ENCODE measurements around the gene FEN1.

FEN1 gene

DNA sequence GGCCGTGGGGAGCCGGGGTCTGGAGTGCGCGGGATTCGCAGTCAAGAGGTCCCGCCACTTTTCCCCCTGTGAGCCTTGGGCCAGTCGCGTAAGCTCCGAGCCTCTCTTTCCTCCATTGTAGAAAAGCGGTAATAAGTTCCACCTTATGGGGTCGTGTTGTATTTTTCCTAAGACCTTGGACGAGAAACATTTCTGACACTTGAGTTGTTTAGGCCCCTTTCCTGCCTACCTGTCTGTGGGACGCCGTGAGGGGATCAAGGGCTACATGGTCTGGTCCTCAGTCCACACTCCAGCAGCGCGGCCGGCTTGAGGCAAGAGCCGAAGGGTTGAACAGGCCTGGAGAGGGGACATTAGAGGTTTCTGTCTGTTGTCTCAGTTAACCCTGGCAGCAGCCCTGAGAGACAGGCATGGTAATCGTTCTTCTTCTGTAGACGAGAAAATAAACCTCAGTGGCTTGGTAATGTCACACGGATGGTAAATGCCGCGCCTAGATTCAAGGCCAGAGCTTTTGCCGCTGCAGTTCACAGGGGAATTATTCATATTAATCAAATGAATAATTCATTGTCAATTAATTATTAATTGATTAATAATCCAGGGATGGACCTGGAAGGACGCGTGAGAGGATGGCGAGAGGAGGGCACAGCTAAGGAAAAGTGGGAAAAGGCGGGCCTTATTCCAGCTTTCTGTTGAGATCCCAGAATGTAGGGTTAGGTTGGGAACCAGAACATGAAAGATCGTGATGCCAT, 545 bp downstream of the FEN1 start:
- DNase-seq (ENCODE audit: low spot score) = no peak
- peak; percentile 33 for ATAC-seq (ENCODE audit: low read depth)
- H3K36me3 ChIP-seq (ENCODE audit: low read depth) = peaks cover 65% of the 10 kb centered on the region
- peaks cover 10% of the 10 kb centered on the region for H3K4me1 ChIP-seq (ENCODE audit: insufficient read depth, poor library complexity, severe bottlenecking)
- H3K9me3 ChIP-seq (ENCODE audit: severe bottlenecking) = no peaks in the 10 kb centered on the region
- TF ChIP-seq, protein P1, sequence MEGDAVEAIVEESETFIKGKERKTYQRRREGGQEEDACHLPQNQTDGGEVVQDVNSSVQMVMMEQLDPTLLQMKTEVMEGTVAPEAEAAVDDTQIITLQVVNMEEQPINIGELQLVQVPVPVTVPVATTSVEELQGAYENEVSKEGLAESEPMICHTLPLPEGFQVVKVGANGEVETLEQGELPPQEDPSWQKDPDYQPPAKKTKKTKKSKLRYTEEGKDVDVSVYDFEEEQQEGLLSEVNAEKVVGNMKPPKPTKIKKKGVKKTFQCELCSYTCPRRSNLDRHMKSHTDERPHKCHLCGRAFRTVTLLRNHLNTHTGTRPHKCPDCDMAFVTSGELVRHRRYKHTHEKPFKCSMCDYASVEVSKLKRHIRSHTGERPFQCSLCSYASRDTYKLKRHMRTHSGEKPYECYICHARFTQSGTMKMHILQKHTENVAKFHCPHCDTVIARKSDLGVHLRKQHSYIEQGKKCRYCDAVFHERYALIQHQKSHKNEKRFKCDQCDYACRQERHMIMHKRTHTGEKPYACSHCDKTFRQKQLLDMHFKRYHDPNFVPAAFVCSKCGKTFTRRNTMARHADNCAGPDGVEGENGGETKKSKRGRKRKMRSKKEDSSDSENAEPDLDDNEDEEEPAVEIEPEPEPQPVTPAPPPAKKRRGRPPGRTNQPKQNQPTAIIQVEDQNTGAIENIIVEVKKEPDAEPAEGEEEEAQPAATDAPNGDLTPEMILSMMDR (IDR thresholded peaks at IDR 0.05; ENCODE audit: poor library complexity, severe bottlenecking) = no peak
- H3K27me3 ChIP-seq (ENCODE audit: insufficient read depth, poor library complexity, severe bottlenecking) = no peaks in the 10 kb centered on the region
- H3K27ac ChIP-seq (ENCODE audit: poor library complexity, severe bottlenecking) = peak overlapping the region; percentile 79
- peak overlapping the region; percentile 66 for H3K4me3 ChIP-seq (ENCODE audit: severe bottlenecking)

DNA sequence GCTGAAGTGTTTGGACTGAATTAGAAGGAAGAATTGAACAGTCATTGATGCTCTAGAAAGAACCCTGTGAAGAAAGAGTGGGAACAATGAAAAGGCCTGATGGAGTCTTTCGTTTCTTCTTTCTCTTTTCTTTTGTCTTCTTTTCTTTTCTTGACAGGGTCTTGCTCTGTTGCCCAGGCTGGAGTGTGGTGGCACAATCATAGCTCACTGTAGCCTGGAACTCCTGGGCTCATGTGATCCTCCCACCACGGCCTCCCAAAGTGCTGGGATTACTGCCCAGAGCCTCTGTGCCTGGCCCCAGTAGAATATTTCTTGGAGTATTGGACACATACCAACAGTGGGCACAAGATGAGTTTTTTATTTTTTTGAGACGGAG, 1.1 kb downstream of the FEN1 start:
- H3K4me1 ChIP-seq (ENCODE audit: insufficient read depth, poor library complexity, severe bottlenecking) = peaks cover 10% of the 10 kb centered on the region
- no peak for DNase-seq (ENCODE audit: low spot score)
- H3K27me3 ChIP-seq (ENCODE audit: insufficient read depth, poor library complexity, severe bottlenecking) = no peaks in the 10 kb centered on the region
- H3K36me3 ChIP-seq (ENCODE audit: low read depth) = peaks cover 65% of the 10 kb centered on the region
- no peaks in the 10 kb centered on the region for H3K9me3 ChIP-seq (ENCODE audit: severe bottlenecking)
- no peak for ATAC-seq (ENCODE audit: low read depth)
- peak overlapping the region; percentile 66 for H3K4me3 ChIP-seq (ENCODE audit: severe bottlenecking)
- TF ChIP-seq, protein P1 (IDR thresholded peaks at IDR 0.05; ENCODE audit: poor library complexity, severe bottlenecking) = no peak
- H3K27ac ChIP-seq (ENCODE audit: poor library complexity, severe bottlenecking) = peak overlapping the region; percentile 79

DNA sequence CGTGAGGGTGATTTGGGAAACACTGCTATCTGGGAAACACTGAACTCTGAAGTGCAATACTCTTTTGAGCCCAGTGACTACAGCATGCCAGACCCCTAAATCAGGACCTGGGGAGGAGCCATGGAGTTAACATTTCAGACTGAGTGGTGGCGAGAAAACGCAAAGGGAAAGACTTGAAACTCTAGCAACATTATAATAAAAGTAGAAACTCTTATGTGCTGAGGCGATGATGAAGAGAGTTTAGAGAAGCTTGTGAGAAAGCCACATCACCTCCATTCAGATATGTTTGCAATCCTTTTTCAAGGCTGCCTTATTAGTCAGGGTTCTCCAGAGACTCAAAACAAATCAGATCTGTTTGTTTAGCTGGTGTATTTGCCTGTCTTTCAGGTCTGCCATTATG, 1.9 kb downstream of the FEN1 start:
- Histone ChIP-seq H3K4me3 (ENCODE audit: severe bottlenecking) (no peak overlapping the region), H3K4me1 (ENCODE audit: insufficient read depth, poor library complexity, severe bottlenecking) (peaks cover 10% of the 10 kb centered on the region), H3K36me3 (ENCODE audit: low read depth) (peaks cover 61% of the 10 kb centered on the region), H3K9me3 (ENCODE audit: severe bottlenecking) (no peaks in the 10 kb centered on the region), H3K27ac (ENCODE audit: poor library complexity, severe bottlenecking) (no peak overlapping the region), H3K27me3 (ENCODE audit: insufficient read depth, poor library complexity, severe bottlenecking) (no peaks in the 10 kb centered on the region)
- no peak for ATAC-seq (ENCODE audit: low read depth)
- DNase-seq (ENCODE audit: low spot score) = no peak
- TF ChIP-seq, protein P1 (IDR thresholded peaks at IDR 0.05; ENCODE audit: poor library complexity, severe bottlenecking) = no peak

DNA sequence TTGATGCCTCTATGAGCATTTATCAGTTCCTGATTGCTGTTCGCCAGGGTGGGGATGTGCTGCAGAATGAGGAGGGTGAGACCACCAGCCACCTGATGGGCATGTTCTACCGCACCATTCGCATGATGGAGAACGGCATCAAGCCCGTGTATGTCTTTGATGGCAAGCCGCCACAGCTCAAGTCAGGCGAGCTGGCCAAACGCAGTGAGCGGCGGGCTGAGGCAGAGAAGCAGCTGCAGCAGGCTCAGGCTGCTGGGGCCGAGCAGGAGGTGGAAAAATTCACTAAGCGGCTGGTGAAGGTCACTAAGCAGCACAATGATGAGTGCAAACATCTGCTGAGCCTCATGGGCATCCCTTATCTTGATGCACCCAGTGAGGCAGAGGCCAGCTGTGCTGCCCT, 2.7 kb downstream of the FEN1 start:
- TF ChIP-seq, protein P1 (IDR thresholded peaks at IDR 0.05; ENCODE audit: poor library complexity, severe bottlenecking) = no peak
- Histone ChIP-seq H3K4me1 (ENCODE audit: insufficient read depth, poor library complexity, severe bottlenecking) (peaks cover 10% of the 10 kb centered on the region), H3K4me3 (ENCODE audit: severe bottlenecking) (no peak overlapping the region), H3K9me3 (ENCODE audit: severe bottlenecking) (no peaks in the 10 kb centered on the region), H3K27ac (ENCODE audit: poor library complexity, severe bottlenecking) (no peak overlapping the region), H3K27me3 (ENCODE audit: insufficient read depth, poor library complexity, severe bottlenecking) (no peaks in the 10 kb centered on the region), H3K36me3 (ENCODE audit: low read depth) (peaks cover 58% of the 10 kb centered on the region)
- DNase-seq (ENCODE audit: low spot score) (no peak), ATAC-seq (ENCODE audit: low read depth) (no peak)

DNA sequence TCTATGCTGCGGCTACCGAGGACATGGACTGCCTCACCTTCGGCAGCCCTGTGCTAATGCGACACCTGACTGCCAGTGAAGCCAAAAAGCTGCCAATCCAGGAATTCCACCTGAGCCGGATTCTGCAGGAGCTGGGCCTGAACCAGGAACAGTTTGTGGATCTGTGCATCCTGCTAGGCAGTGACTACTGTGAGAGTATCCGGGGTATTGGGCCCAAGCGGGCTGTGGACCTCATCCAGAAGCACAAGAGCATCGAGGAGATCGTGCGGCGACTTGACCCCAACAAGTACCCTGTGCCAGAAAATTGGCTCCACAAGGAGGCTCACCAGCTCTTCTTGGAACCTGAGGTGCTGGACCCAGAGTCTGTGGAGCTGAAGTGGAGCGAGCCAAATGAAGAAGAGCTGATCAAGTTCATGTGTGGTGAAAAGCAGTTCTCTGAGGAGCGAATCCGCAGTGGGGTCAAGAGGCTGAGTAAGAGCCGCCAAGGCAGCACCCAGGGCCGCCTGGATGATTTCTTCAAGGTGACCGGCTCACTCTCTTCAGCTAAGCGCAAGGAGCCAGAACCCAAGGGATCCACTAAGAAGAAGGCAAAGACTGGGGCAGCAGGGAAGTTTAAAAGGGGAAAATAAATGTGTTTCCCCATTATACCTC, 3.3 kb downstream of the FEN1 start:
- no peak overlapping the region for H3K27ac ChIP-seq (ENCODE audit: poor library complexity, severe bottlenecking)
- peaks cover 62% of the 10 kb centered on the region for H3K36me3 ChIP-seq (ENCODE audit: low read depth)
- no peaks in the 10 kb centered on the region for H3K27me3 ChIP-seq (ENCODE audit: insufficient read depth, poor library complexity, severe bottlenecking)
- TF ChIP-seq, protein P1 (IDR thresholded peaks at IDR 0.05; ENCODE audit: poor library complexity, severe bottlenecking) = no peak
- H3K4me3 ChIP-seq (ENCODE audit: severe bottlenecking) = no peak overlapping the region
- ATAC-seq (ENCODE audit: low read depth) (no peak), DNase-seq (ENCODE audit: low spot score) (no peak)
- no peaks in the 10 kb centered on the region for H3K9me3 ChIP-seq (ENCODE audit: severe bottlenecking)
- peaks cover 10% of the 10 kb centered on the region for H3K4me1 ChIP-seq (ENCODE audit: insufficient read depth, poor library complexity, severe bottlenecking)
